HEK293 (cell line): ENCODE measurements around the gene CLPTM1.

Experiments used
- CTCF ChIA-PET: fragments of 350-600 bp; formaldehyde crosslinking; extraction: SDS; loops from one replicate; lab custom pipeline; 2021; ENCODE audit warnings: antibody characterized with exemption; lab: Yijun Ruan, JAX
- POLR2A ChIA-PET: fragments of 300-600 bp; formaldehyde crosslinking; extraction: SDS; loops from one replicate; lab custom pipeline; 2020; ENCODE audit warnings: antibody characterized with exemption, inconsistent platforms; lab: Yijun Ruan, JAX
- H3K27ac ChIP-seq: fragments of 200-500 bp; sonication (Bioruptor generic); 2 replicates; pipeline ENCODE4 v1.5.1; 2014; ENCODE audit warnings: low read depth, low read length, control low read depth, inconsistent platforms; ENCODE audit errors: extremely low read depth
- H3K36me3 ChIP-seq, 2 experiments: fragments of 200-500 bp in 1 of 2; sonication (Bioruptor generic) in 1 of 2; 1 replicate in 1 of 2; 2 replicates in 1 of 2; pipeline ENCODE4 v1.5.1; 2014 to 2017; ENCODE audit warnings: inconsistent platforms in 2 of 2, low read length in 2 of 2; ENCODE audit not compliant: control insufficient read depth in 2 of 2, insufficient read depth in 1 of 2
- H3K4me1 ChIP-seq: fragments of 200-500 bp; sonication (Bioruptor generic); 2 replicates; pipeline ENCODE4 v1.5.1; 2014; ENCODE audit warnings: mild to moderate bottlenecking, low read length, inconsistent platforms; ENCODE audit not compliant: control insufficient read depth, insufficient read depth
- H3K4me3 ChIP-seq: 2 replicates; pipeline ENCODE4 v1.5.1; 2011; ENCODE audit warnings: low read depth, mild to moderate bottlenecking, control low read depth, low read length, moderate library complexity
- H3K9me3 ChIP-seq: fragments of 200-500 bp; sonication (Bioruptor generic); 2 replicates; pipeline ENCODE4 v1.5.1; 2014; ENCODE audit warnings: low read depth, low read length, inconsistent platforms; ENCODE audit not compliant: control insufficient read depth, insufficient read depth
- HOXC10 ChIP-seq: sonication (generic); formaldehyde crosslinking; IDR thresholded peaks from 2 replicates; pipeline ENCODE4 v1.8.1; 2023; ENCODE audit warnings: mild to moderate bottlenecking, missing genetic modification reagents
- MEIS1 ChIP-seq: sonication (generic); formaldehyde crosslinking; IDR thresholded peaks from 2 replicates; pipeline ENCODE4 v1.8.1; 2022; ENCODE audit warnings: missing genetic modification reagents, mild to moderate bottlenecking, borderline replicate concordance
- MZF1 ChIP-seq: fragments of 450-650 bp; formaldehyde crosslinking; IDR thresholded peaks from 2 replicates; pipeline ENCODE4 v1.5.1; 2017; ENCODE audit warnings: missing biosample characterization, missing genetic modification characterization, borderline replicate concordance
- SP7 ChIP-seq: fragments of 450-650 bp; formaldehyde crosslinking; IDR thresholded peaks from 2 replicates; pipeline ENCODE4 v1.5.1; 2016; ENCODE audit warnings: missing biosample characterization, missing genetic modification characterization
- ZBTB10 ChIP-seq: fragments of 450-650 bp; formaldehyde crosslinking; IDR thresholded peaks from 2 replicates; pipeline ENCODE4 v1.5.1; 2016; ENCODE audit warnings: missing biosample characterization, missing genetic modification characterization
- ZBTB8A ChIP-seq: fragments of 450-650 bp; formaldehyde crosslinking; IDR thresholded peaks from 2 replicates; pipeline ENCODE4 v1.5.1; 2016; ENCODE audit warnings: missing biosample characterization, missing genetic modification characterization
- ZFHX2 ChIP-seq: fragments of 450-650 bp; formaldehyde crosslinking; conservative IDR thresholded peaks from 2 replicates; pipeline ENCODE4 v1.5.1; 2016; ENCODE audit warnings: missing biosample characterization, missing genetic modification characterization
- ZNF174 ChIP-seq: fragments of 450-650 bp; formaldehyde crosslinking; IDR thresholded peaks from 2 replicates; pipeline ENCODE4 v1.5.0; 2017; ENCODE audit warnings: missing biosample characterization, mild to moderate bottlenecking, missing genetic modification characterization
- ZNF266 ChIP-seq: fragments of 450-650 bp; formaldehyde crosslinking; IDR thresholded peaks from 2 replicates; pipeline ENCODE4 v1.5.1; 2016; ENCODE audit warnings: missing biosample characterization, missing genetic modification characterization, low read depth
- ZNF350 ChIP-seq: fragments of 450-650 bp; formaldehyde crosslinking; IDR thresholded peaks from 2 replicates; pipeline ENCODE4 v1.5.0; 2017; ENCODE audit warnings: missing biosample characterization, mild to moderate bottlenecking, missing genetic modification characterization
- ZNF362 ChIP-seq: fragments of 450-650 bp; formaldehyde crosslinking; IDR thresholded peaks from 2 replicates; pipeline ENCODE4 v1.5.1; 2016; ENCODE audit warnings: missing biosample characterization, missing genetic modification characterization
- ZNF404 ChIP-seq: fragments of 450-650 bp; formaldehyde crosslinking; IDR thresholded peaks from 2 replicates; pipeline ENCODE4 v1.5.1; 2017; ENCODE audit warnings: missing biosample characterization, missing genetic modification characterization
- ZNF449 ChIP-seq: fragments of 450-650 bp; formaldehyde crosslinking; IDR thresholded peaks from 2 replicates; pipeline ENCODE4 v1.5.1; 2017; ENCODE audit warnings: missing biosample characterization, mild to moderate bottlenecking, missing genetic modification characterization, moderate library complexity
- ZNF473 ChIP-seq: fragments of 450-650 bp; formaldehyde crosslinking; IDR thresholded peaks from 2 replicates; pipeline ENCODE4 v1.5.1; 2017; ENCODE audit warnings: missing biosample characterization, missing genetic modification characterization
- ZNF600 ChIP-seq: fragments of 450-650 bp; formaldehyde crosslinking; IDR thresholded peaks from 2 replicates; pipeline ENCODE4 v1.5.1; 2016; ENCODE audit warnings: missing biosample characterization, missing genetic modification characterization
- ZNF621 ChIP-seq: fragments of 450-650 bp; formaldehyde crosslinking; IDR thresholded peaks from 2 replicates; pipeline ENCODE4 v1.5.1; 2017; ENCODE audit warnings: missing biosample characterization, missing genetic modification characterization
- ZNF623 ChIP-seq: fragments of 450-650 bp; formaldehyde crosslinking; IDR thresholded peaks from 2 replicates; pipeline ENCODE4 v1.5.1; 2016; ENCODE audit warnings: missing biosample characterization, missing genetic modification characterization
- ZNF639 ChIP-seq: fragments of 450-650 bp; formaldehyde crosslinking; IDR thresholded peaks from 2 replicates; pipeline ENCODE4 v1.5.1; 2016; ENCODE audit warnings: missing biosample characterization, missing genetic modification characterization
- ZNF660 ChIP-seq: fragments of 450-650 bp; IDR thresholded peaks from 2 replicates; pipeline ENCODE4 v1.5.1; 2018; ENCODE audit warnings: missing biosample characterization, mild to moderate bottlenecking, missing genetic modification characterization
- ZNF670 ChIP-seq: fragments of 450-650 bp; formaldehyde crosslinking; IDR thresholded peaks from 2 replicates; pipeline ENCODE4 v1.5.1; 2016; ENCODE audit warnings: missing biosample characterization, missing genetic modification characterization, low read depth
- ZSCAN23 ChIP-seq: fragments of 450-650 bp; formaldehyde crosslinking; IDR thresholded peaks from 2 replicates; pipeline ENCODE4 v1.5.1; 2016; ENCODE audit warnings: missing biosample characterization, missing genetic modification characterization
- TF ChIP-seq, protein P1 (sequence below): fragments of 450-650 bp; formaldehyde crosslinking; IDR thresholded peaks from 2 replicates; pipeline ENCODE4 v1.5.1; 2016; ENCODE audit warnings: missing biosample characterization, missing genetic modification characterization
- TF ChIP-seq, protein P2 (sequence below): fragments of 450-650 bp; formaldehyde crosslinking; IDR thresholded peaks from 2 replicates; pipeline ENCODE4 v1.5.1; 2016; ENCODE audit warnings: missing biosample characterization, missing genetic modification characterization

The CLPTM1 gene

DNA sequence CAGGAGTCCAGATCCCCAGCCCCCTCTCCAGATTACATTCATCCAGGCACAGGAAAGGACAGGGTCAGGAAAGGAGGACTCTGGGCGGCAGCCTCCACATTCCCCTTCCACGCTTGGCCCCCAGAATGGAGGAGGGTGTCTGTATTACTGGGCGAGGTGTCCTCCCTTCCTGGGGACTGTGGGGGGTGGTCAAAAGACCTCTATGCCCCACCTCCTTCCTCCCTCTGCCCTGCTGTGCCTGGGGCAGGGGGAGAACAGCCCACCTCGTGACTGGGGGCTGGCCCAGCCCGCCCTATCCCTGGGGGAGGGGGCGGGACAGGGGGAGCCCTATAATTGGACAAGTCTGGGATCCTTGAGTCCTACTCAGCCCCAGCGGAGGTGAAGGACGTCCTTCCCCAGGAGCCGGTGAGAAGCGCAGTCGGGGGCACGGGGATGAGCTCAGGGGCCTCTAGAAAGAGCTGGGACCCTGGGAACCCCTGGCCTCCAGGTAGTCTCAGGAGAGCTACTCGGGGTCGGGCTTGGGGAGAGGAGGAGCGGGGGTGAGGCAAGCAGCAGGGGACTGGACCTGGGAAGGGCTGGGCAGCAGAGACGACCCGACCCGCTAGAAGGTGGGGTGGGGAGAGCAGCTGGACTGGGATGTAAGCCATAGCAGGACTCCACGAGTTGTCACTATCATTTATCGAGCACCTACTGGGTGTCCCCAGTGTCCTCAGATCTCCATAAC lies 49.6 kb upstream of the CLPTM1 start, which contains the start of gene APOE (continued):
- TF ChIP-seq ZNF449 (tag by site-specific recombination) = no peak
- no peak for TF ChIP-seq ZBTB8A (tag by site-specific recombination)
- TF ChIP-seq ZNF623 (tag by site-specific recombination) = no peak
- TF ChIP-seq ZNF404 = no peak

DNA sequence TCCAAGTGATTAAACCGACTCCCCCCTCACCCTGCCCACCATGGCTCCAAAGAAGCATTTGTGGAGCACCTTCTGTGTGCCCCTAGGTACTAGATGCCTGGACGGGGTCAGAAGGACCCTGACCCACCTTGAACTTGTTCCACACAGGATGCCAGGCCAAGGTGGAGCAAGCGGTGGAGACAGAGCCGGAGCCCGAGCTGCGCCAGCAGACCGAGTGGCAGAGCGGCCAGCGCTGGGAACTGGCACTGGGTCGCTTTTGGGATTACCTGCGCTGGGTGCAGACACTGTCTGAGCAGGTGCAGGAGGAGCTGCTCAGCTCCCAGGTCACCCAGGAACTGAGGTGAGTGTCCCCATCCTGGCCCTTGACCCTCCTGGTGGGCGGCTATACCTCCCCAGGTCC lies 47.6 kb upstream of the CLPTM1 start:
- TF ChIP-seq ZNF600 = no peak
- TF ChIP-seq MEIS1 = no peak
- no peak for TF ChIP-seq ZSCAN23 (tag by site-specific recombination)
- TF ChIP-seq ZFHX2 (tag by site-specific recombination) = no peak
- no peak for TF ChIP-seq ZNF350 (tag by site-specific recombination)
- TF ChIP-seq ZNF639 = no peak
- no peak for TF ChIP-seq SP7 (tag by site-specific recombination)
- no peak for TF ChIP-seq MZF1 (tag by site-specific recombination)
- no peak for TF ChIP-seq ZNF670 (tag by site-specific recombination)
- TF ChIP-seq ZNF660 (tag by site-specific recombination) = no peak
- no peak for TF ChIP-seq ZNF174 (tag by site-specific recombination)
- no peak for TF ChIP-seq ZNF621 (tag by site-specific recombination)
- TF ChIP-seq ZNF473 (tag by site-specific recombination) = no peak
- no peak for TF ChIP-seq ZNF362
- no peak for TF ChIP-seq ZBTB10 (tag by site-specific recombination)
- TF ChIP-seq, protein P1, sequence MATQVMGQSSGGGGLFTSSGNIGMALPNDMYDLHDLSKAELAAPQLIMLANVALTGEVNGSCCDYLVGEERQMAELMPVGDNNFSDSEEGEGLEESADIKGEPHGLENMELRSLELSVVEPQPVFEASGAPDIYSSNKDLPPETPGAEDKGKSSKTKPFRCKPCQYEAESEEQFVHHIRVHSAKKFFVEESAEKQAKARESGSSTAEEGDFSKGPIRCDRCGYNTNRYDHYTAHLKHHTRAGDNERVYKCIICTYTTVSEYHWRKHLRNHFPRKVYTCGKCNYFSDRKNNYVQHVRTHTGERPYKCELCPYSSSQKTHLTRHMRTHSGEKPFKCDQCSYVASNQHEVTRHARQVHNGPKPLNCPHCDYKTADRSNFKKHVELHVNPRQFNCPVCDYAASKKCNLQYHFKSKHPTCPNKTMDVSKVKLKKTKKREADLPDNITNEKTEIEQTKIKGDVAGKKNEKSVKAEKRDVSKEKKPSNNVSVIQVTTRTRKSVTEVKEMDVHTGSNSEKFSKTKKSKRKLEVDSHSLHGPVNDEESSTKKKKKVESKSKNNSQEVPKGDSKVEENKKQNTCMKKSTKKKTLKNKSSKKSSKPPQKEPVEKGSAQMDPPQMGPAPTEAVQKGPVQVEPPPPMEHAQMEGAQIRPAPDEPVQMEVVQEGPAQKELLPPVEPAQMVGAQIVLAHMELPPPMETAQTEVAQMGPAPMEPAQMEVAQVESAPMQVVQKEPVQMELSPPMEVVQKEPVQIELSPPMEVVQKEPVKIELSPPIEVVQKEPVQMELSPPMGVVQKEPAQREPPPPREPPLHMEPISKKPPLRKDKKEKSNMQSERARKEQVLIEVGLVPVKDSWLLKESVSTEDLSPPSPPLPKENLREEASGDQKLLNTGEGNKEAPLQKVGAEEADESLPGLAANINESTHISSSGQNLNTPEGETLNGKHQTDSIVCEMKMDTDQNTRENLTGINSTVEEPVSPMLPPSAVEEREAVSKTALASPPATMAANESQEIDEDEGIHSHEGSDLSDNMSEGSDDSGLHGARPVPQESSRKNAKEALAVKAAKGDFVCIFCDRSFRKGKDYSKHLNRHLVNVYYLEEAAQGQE (tag by site-specific recombination) = no peak
- TF ChIP-seq ZNF266 (tag by site-specific recombination) = no peak
- TF ChIP-seq, protein P2, sequence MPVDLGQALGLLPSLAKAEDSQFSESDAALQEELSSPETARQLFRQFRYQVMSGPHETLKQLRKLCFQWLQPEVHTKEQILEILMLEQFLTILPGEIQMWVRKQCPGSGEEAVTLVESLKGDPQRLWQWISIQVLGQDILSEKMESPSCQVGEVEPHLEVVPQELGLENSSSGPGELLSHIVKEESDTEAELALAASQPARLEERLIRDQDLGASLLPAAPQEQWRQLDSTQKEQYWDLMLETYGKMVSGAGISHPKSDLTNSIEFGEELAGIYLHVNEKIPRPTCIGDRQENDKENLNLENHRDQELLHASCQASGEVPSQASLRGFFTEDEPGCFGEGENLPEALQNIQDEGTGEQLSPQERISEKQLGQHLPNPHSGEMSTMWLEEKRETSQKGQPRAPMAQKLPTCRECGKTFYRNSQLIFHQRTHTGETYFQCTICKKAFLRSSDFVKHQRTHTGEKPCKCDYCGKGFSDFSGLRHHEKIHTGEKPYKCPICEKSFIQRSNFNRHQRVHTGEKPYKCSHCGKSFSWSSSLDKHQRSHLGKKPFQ (tag by site-specific recombination) = no peak
- no peak for TF ChIP-seq HOXC10 (CRISPR knock-in tag)
- Histone ChIP-seq H3K27ac (no peak overlapping the region), H3K4me1 (peaks cover 6% of the 10 kb centered on the region; the same call in 1 of the 2 replicates), H3K36me3 (peaks cover 2 to 4% of the 10 kb centered on the region in 2 experiments; a peak in 2 of 3 replicates), H3K9me3 (no peaks in the 10 kb centered on the region), H3K4me3 (no peak overlapping the region)
- ChIA-PET POLR2A (no interaction called here), CTCF (interaction anchor here (1.3 kb wide), 1 partner anchor 44 kb away, joined by 7 read pairs; no protein-coding TSS in a partner anchor)
